DND-41 (cell line): ENCODE measurements around the gene ARL14EP.

Experiments used
- ATAC-seq: fragments of 200-7000 bp; cut with Tn5 transposase; 3 replicates; pipeline ENCODE4 v1.9.1; 2021; ENCODE audit warnings: low read depth; ENCODE audit not compliant: insufficient read depth
- DNase-seq: peaks from one replicate; pipeline ENCODE4 v3.0.0-alpha.2; 2020
- H2AFZ ChIP-seq: 2 replicates; pipeline ENCODE4 v1.6.0; 2012; ENCODE audit warnings: low read depth, low read length
- H3K27ac ChIP-seq: 2 replicates; pipeline ENCODE4 v1.5.1; 2012; ENCODE audit warnings: low read length, inconsistent platforms
- H3K27me3 ChIP-seq: fragments of 200-600 bp; sonication (generic); 2 replicates; pipeline ENCODE4 v1.6.0; 2012; ENCODE audit warnings: low read length, mild to moderate bottlenecking, inconsistent platforms; ENCODE audit not compliant: insufficient read depth, poor library complexity
- H3K36me3 ChIP-seq: 2 replicates; pipeline ENCODE4 v1.5.1; 2012; ENCODE audit warnings: low read length, inconsistent platforms; ENCODE audit not compliant: insufficient read depth
- H3K4me1 ChIP-seq: 2 replicates; pipeline ENCODE4 v1.5.1; 2012; ENCODE audit warnings: mild to moderate bottlenecking, low read length; ENCODE audit not compliant: insufficient read depth
- H3K4me2 ChIP-seq: 2 replicates; pipeline ENCODE4 v1.6.0; 2012; ENCODE audit warnings: mild to moderate bottlenecking, moderate library complexity, low read length, inconsistent platforms; ENCODE audit not compliant: insufficient read depth
- H3K4me3 ChIP-seq, 2 experiments: fragments of 200-600 bp in 1 of 2; shearing (Covaris generic) in 1 of 2; 2 replicates each; pipeline ENCODE4 v1.5.1; 2012 to 2016; ENCODE audit warnings: inconsistent platforms in 2 of 2, low read length in 2 of 2, mild to moderate bottlenecking in 2 of 2, low read depth in 1 of 2, moderate library complexity in 1 of 2
- H3K79me2 ChIP-seq: 2 replicates; pipeline ENCODE4 v1.6.0; 2012; ENCODE audit warnings: low read length, inconsistent platforms; ENCODE audit not compliant: insufficient read depth
- H3K9ac ChIP-seq: 2 replicates; pipeline ENCODE4 v1.6.0; 2012; ENCODE audit warnings: low read depth, mild to moderate bottlenecking, inconsistent platforms, low read length, moderate library complexity
- H3K9me3 ChIP-seq: 2 replicates; pipeline ENCODE4 v1.5.1; 2012; ENCODE audit warnings: low read length, moderate library complexity, mild to moderate bottlenecking, inconsistent platforms; ENCODE audit not compliant: insufficient read depth, severe bottlenecking
- H4K20me1 ChIP-seq: 2 replicates; pipeline ENCODE4 v1.6.0; 2012; ENCODE audit warnings: low read length; ENCODE audit not compliant: insufficient read depth
- EZH2 ChIP-seq: IDR thresholded peaks from 3 replicates; pipeline ENCODE4 v1.6.1; 2012; ENCODE audit warnings: borderline replicate concordance, low read depth, mild to moderate bottlenecking, moderate library complexity, low read length, inconsistent platforms; ENCODE audit not compliant: severe bottlenecking
- TF ChIP-seq, protein P1 (sequence below): IDR thresholded peaks from 2 replicates; pipeline ENCODE4 v1.5.1; 2012; ENCODE audit warnings: borderline replicate concordance, low read length, moderate library complexity, mild to moderate bottlenecking; ENCODE audit not compliant: poor library complexity, severe bottlenecking; ENCODE audit errors: extremely low read depth

Gene ARL14EP

DNA sequence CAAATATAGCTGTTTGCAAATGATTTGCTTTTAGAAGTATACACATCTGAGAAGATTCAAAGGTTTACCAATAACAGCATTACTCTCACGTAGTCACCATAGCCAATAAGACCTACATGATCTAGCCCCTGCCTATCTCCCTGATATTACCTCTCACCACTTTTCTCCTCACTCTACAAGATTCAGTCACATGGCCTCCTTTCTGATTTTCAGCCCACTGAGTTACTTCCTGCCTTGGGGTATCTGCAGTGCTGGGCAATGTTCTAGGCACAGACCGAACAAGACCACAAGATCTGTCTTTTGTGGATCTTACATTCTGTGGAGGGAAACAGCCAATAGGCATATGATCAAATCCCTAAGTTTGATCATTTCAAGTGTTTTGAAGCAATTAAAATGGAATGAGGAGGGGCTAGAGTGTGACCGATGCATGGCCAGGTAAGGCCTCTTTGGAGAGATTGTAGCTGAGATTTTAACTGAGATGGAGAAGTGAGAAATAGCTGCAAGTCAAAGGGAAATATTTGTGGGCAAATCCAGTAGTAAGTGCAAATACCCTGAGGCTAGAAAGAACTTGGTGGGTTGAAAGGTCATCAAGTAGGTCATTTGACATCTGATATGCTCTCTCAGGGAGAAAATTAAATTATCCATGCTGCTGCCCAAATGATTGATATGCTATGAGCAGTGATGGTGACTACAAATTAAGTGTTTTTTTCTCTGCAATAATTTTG is 43.1 kb downstream of the ARL14EP start:
- H4K20me1 ChIP-seq = no peaks in the 10 kb centered on the region
- no peak for ATAC-seq
- TF ChIP-seq, protein P1, sequence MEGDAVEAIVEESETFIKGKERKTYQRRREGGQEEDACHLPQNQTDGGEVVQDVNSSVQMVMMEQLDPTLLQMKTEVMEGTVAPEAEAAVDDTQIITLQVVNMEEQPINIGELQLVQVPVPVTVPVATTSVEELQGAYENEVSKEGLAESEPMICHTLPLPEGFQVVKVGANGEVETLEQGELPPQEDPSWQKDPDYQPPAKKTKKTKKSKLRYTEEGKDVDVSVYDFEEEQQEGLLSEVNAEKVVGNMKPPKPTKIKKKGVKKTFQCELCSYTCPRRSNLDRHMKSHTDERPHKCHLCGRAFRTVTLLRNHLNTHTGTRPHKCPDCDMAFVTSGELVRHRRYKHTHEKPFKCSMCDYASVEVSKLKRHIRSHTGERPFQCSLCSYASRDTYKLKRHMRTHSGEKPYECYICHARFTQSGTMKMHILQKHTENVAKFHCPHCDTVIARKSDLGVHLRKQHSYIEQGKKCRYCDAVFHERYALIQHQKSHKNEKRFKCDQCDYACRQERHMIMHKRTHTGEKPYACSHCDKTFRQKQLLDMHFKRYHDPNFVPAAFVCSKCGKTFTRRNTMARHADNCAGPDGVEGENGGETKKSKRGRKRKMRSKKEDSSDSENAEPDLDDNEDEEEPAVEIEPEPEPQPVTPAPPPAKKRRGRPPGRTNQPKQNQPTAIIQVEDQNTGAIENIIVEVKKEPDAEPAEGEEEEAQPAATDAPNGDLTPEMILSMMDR = no peak
- TF ChIP-seq EZH2 = no peak
- H3K9me3 ChIP-seq = no peaks in the 10 kb centered on the region
- H3K4me1 ChIP-seq = no peaks in the 10 kb centered on the region
- H3K27ac ChIP-seq = no peak overlapping the region
- H3K27me3 ChIP-seq = no peaks in the 10 kb centered on the region
- H3K9ac ChIP-seq = no peak overlapping the region
- no peak overlapping the region for H3K4me2 ChIP-seq
- DNase-seq = no peak
- H2AFZ ChIP-seq = no peak overlapping the region
- H3K4me3 ChIP-seq = no peak overlapping the region
- H3K36me3 ChIP-seq = no peaks in the 10 kb centered on the region
- H3K79me2 ChIP-seq = no peaks in the 10 kb centered on the region

DNA sequence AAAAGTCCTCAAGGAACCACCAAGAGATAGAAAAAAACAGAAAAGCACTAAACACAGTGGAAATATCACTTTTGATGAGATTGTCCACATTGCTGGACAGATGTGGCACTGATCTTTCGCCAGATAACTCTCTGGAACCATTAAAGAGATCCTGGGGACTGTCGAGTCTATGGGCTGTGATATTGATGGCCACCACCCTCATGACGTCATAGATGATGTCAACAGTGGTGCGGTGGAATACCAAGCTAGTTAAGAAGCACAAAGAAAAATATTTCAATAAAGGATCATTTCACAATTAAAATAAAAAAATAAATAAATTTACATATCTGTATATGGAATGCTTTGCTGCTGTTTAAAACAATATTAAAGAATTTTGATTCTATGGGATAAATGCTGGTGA is 45.5 kb downstream of the ARL14EP start:
- no peaks in the 10 kb centered on the region for H3K27me3 ChIP-seq
- no peak overlapping the region for H3K4me3 ChIP-seq
- H3K9ac ChIP-seq = no peak overlapping the region
- H3K36me3 ChIP-seq = no peaks in the 10 kb centered on the region
- H3K4me1 ChIP-seq = no peaks in the 10 kb centered on the region
- TF ChIP-seq EZH2 = no peak
- TF ChIP-seq, protein P1 = no peak
- no peaks in the 10 kb centered on the region for H4K20me1 ChIP-seq
- no peak overlapping the region for H3K27ac ChIP-seq
- no peak for DNase-seq
- H3K4me2 ChIP-seq = no peak overlapping the region
- H3K79me2 ChIP-seq = no peaks in the 10 kb centered on the region
- ATAC-seq = no peak
- H2AFZ ChIP-seq = no peak overlapping the region
- H3K9me3 ChIP-seq = no peaks in the 10 kb centered on the region

DNA sequence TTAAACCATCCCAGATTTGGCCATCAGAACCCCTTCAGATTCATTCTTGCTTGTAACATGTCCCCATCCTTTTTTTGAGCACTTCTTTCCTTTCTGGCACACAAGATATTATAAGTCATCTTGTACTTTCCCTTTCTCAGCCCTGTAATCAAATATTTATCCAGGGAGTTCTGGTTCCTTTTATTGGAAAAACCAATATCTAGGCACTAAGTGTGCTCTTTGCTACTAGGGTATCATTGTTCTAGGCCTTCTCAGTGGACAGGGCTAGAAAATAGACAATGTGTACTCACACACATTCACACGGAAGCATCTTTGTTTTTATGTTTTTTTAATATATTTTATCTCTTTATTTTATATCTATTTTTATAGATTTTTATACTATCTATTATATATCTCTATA is 47.3 kb downstream of the ARL14EP start:
- H3K27me3 ChIP-seq = no peaks in the 10 kb centered on the region
- H3K79me2 ChIP-seq = no peaks in the 10 kb centered on the region
- no peak overlapping the region for H3K4me3 ChIP-seq
- no peak for ATAC-seq
- no peak overlapping the region for H3K4me2 ChIP-seq
- no peak for TF ChIP-seq EZH2
- TF ChIP-seq, protein P1 = no peak
- no peaks in the 10 kb centered on the region for H3K4me1 ChIP-seq
- no peak overlapping the region for H3K27ac ChIP-seq
- no peak for DNase-seq
- H3K9ac ChIP-seq = no peak overlapping the region
- H4K20me1 ChIP-seq = no peaks in the 10 kb centered on the region
- H3K9me3 ChIP-seq = no peaks in the 10 kb centered on the region
- H2AFZ ChIP-seq = no peak overlapping the region
- no peaks in the 10 kb centered on the region for H3K36me3 ChIP-seq

DNA sequence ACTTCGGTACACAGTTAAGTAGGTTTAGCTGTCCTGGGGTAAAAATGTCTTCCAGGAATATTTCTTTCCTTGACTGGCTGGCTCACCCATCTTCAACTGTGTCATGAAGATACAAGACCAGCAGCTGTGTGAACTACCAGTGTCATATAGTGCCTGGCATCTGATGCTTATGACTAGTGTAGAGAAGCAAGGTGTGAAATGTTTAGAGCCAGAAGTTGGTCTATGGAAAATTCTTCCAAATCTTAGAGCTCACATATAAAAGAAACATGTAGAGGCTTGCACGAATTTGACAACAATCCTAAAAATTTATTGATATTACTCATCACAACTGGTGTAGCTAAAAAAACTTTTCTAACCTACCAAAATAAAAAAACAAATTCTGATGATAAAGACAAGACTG is 54.4 kb downstream of the ARL14EP start:
- Histone ChIP-seq H3K79me2 (no peaks in the 10 kb centered on the region), H3K4me3 (no peak overlapping the region), H3K36me3 (no peaks in the 10 kb centered on the region), H3K4me2 (no peak overlapping the region), H3K4me1 (no peaks in the 10 kb centered on the region), H3K27me3 (peaks cover 3% of the 10 kb centered on the region), H3K27ac (no peak overlapping the region), H2AFZ (no peak overlapping the region), H3K9ac (no peak overlapping the region), H3K9me3 (no peaks in the 10 kb centered on the region), H4K20me1 (no peaks in the 10 kb centered on the region)
- TF ChIP-seq, protein P1 = no peak
- ATAC-seq (no peak), DNase-seq (no peak)
